K562 (cell line): ENCODE measurements around the gene FARP2. TPM values are rescaled to one million over a fixed set of nuclear protein-coding genes. Genes with fewer than 3 reads are reported as not detected.

Experiments used
- ATAC-seq: fragments of 200-7000 bp; cut with Tn5 transposase; 3 replicates; pipeline ENCODE4 v1.9.1; 2020; ENCODE audit warnings: moderate library complexity
- BruUV-seq: library from RNA; stranded (reverse); fragments of 400-500 nt; replicated peaks from 2 replicates; lab custom pipeline; 2021; lab: Mats Ljungman, UMichigan
- CTCF ChIA-PET: fragments of 300-600 bp; formaldehyde crosslinking; extraction: SDS; loops from one replicate; lab custom pipeline; 2021; ENCODE audit warnings: low intra/inter-chr PET ratio; lab: Yijun Ruan, JAX
- POLR2A ChIA-PET: fragments of 300-600, 350-650 bp; sonication (Branson Sonifier 250); formaldehyde crosslinking; extraction: SDS; loops from one replicate; lab custom pipeline; 2021; ENCODE audit warnings: antibody characterized with exemption, inconsistent platforms; lab: Yijun Ruan, JAX
- DNase-seq, 4 experiments: peaks; one replicate each; pipeline versions ENCODE4 v3.0.0 to v3.0.0-alpha.2; 2011 to 2018; ENCODE audit warnings: low spot score in 3 of 4, mixed read lengths in 3 of 4; ENCODE audit errors: extremely low read depth in 1 of 4
- FAIRE-seq: peaks from 2 replicates; lab custom pipeline; 2011; peaks lifted over from hg19 to GRCh38; lab: Jason Lieb, UNC
- H2AFZ ChIP-seq: 2 replicates; pipeline ENCODE4 v1.6.0; 2011; ENCODE audit warnings: low read depth, low read length, control low read depth, inconsistent platforms
- H3K27ac ChIP-seq: fragments of 200-600 bp; 3 replicates; pipeline ENCODE4 v1.8.0; 2011; ENCODE audit warnings: low read depth, mild to moderate bottlenecking, control low read depth, inconsistent platforms, low read length, moderate library complexity, mixed read lengths; ENCODE audit errors: extremely low read depth
- H3K27me3 ChIP-seq, 2 experiments: fragments of 300-600 bp in 1 of 2; 2 replicates in 1 of 2; 3 replicates in 1 of 2; pipeline versions ENCODE4 v1.6.0 to v1.8.0; 2011; ENCODE audit warnings: inconsistent platforms in 2 of 2, low read length in 2 of 2, mild to moderate bottlenecking in 1 of 2, mixed read lengths in 1 of 2, moderate library complexity in 1 of 2; ENCODE audit not compliant: control insufficient read depth in 2 of 2, insufficient read depth in 2 of 2
- H3K36me3 ChIP-seq: fragments of 300-600 bp; 3 replicates; pipeline ENCODE4 v1.8.0; 2011; ENCODE audit warnings: mild to moderate bottlenecking, low read length, inconsistent platforms; ENCODE audit not compliant: control insufficient read depth, insufficient read depth
- H3K4me1 ChIP-seq, 2 experiments: fragments of 200-600 bp in 1 of 2; replicated peaks in 1 of 2; 2 replicates in 1 of 2; 3 replicates in 1 of 2; pipeline versions ENCODE4 v1.5.1 to v1.8.0; 2011; ENCODE audit warnings: inconsistent platforms in 2 of 2, low read length in 2 of 2, mild to moderate bottlenecking in 1 of 2, mixed read lengths in 1 of 2, moderate library complexity in 1 of 2; ENCODE audit not compliant: control insufficient read depth in 2 of 2, insufficient read depth in 2 of 2
- H3K4me2 ChIP-seq: 2 replicates; pipeline ENCODE4 v1.6.1; 2011; ENCODE audit warnings: low read length, control low read depth, inconsistent platforms, mixed read lengths; ENCODE audit not compliant: insufficient read depth
- H3K4me3 ChIP-seq: fragments of 200-600 bp; sonication (generic), shearing (Covaris generic); 2 replicates; pipeline ENCODE4 v1.5.1; 2016; ENCODE audit warnings: control low read depth, inconsistent platforms
- H3K79me2 ChIP-seq: fragments of 200-600 bp; 3 replicates; pipeline ENCODE4 v1.8.0; 2011; ENCODE audit warnings: low read length, inconsistent platforms; ENCODE audit not compliant: control insufficient read depth, insufficient read depth
- H3K9ac ChIP-seq, 2 experiments: 2 replicates each; pipeline versions ENCODE4 v1.6.0 to v1.6.1; 2011; ENCODE audit warnings: low read depth in 2 of 2, low read length in 2 of 2, control low read depth in 1 of 2, inconsistent platforms in 1 of 2, mild to moderate bottlenecking in 1 of 2, mixed read lengths in 1 of 2; ENCODE audit not compliant: insufficient read depth in 1 of 2
- H3K9me1 ChIP-seq: one replicate; pipeline ENCODE4 v1.6.0; 2011; ENCODE audit warnings: inconsistent platforms, mild to moderate bottlenecking, low read length, moderate library complexity; ENCODE audit not compliant: control insufficient read depth, insufficient read depth
- H3K9me3 ChIP-seq: replicated peaks from 2 replicates; pipeline ENCODE4 v1.5.1; 2011; ENCODE audit warnings: low read depth, low read length, inconsistent platforms; ENCODE audit not compliant: control insufficient read depth, insufficient read depth
- H4K20me1 ChIP-seq: replicated peaks from 2 replicates; pipeline ENCODE4 v1.6.1; 2011; ENCODE audit warnings: low read length, inconsistent platforms, mixed read lengths; ENCODE audit not compliant: control insufficient read depth, insufficient read depth
- BRCA1 ChIP-seq, 2 experiments: fragments of 450-650 bp in 1 of 2; sonication (generic) in 1 of 2; formaldehyde crosslinking in 1 of 2; IDR thresholded peaks; 2 replicates each; pipeline versions ENCODE4 v1.5.0 to v1.6.1; 2017 to 2020; ENCODE audit warnings: mild to moderate bottlenecking in 1 of 2, missing genetic modification reagents in 1 of 2
- NEUROD1 ChIP-seq: fragments of 150-350 bp; IDR thresholded peaks from 2 replicates; pipeline ENCODE4 v1.6.1; 2014; ENCODE audit warnings: borderline replicate concordance, low read length, low read depth; ENCODE audit not compliant: partially characterized antibody
- PYGO2 ChIP-seq: fragments of 450-650 bp; IDR thresholded peaks from 2 replicates; pipeline ENCODE4 v1.6.1; 2016; ENCODE audit warnings: mild to moderate bottlenecking, missing genetic modification characterization, moderate library complexity, missing compliant biosample characterization
- RB1 ChIP-seq: fragments of 450-650 bp; IDR thresholded peaks from 2 replicates; pipeline ENCODE4 v1.6.1; 2017; ENCODE audit warnings: low read depth, mild to moderate bottlenecking
- SREBF1 ChIP-seq: fragments of 150-350 bp; IDR thresholded peaks from 2 replicates; pipeline ENCODE4 v1.6.1; 2014; ENCODE audit warnings: antibody characterized with exemption, low read depth, low read length, borderline replicate concordance
- ZNF175 ChIP-seq: fragments of 200-800 bp; sonication (Bioruptor generic); IDR thresholded peaks from 2 replicates; pipeline ENCODE4 v1.6.1; 2016; ENCODE audit warnings: low read depth, mild to moderate bottlenecking, missing genetic modification characterization, missing compliant biosample characterization
- ZNF253 ChIP-seq: fragments of 250-450 bp; sonication (Bioruptor Pico); conservative IDR thresholded peaks from 2 replicates; pipeline ENCODE4 v1.6.1; 2021; ENCODE audit warnings: mild to moderate bottlenecking
- ZNF583 ChIP-seq: fragments of 250-450 bp; sonication (Bioruptor Pico); IDR thresholded peaks from 2 replicates; pipeline ENCODE4 v1.4.0; 2020
- WGBS: fragments of 100-300 bp; shearing (Covaris generic); methylation state at CpG from one replicate; pipeline ENCODE4 v1.1.6; 2016; ENCODE audit warnings: low coverage, mixed read lengths; ENCODE audit not compliant: insufficient coverage; ENCODE audit errors: missing lambda C conversion rate; 5-methylcytosine and 5-hydroxymethylcytosine counted together
- in situ Hi-C: fragments of 300-500 bp; cut with MboI; formaldehyde crosslinking; loops from 4 replicates; pipeline ENCODE4 v1.15.0; 2018; ENCODE audit warnings: inconsistent platforms, mixed read lengths
- intact Hi-C: fragments of 100-400 bp; cut with micrococcal nuclease; formaldehyde crosslinking; loops from 2 replicates; pipeline ENCODE4 v1.14.2; 2022
- polyA plus RNA-seq, 8 experiments: library from polyadenylated mRNA; depleted of rRNA in 4 of 8; stranded (reverse) in 5 of 8; unstranded in 3 of 8; fragments of >200 nt; fragmentation: Nextera tagmentation in 2 of 8; fragmentation: Illumina TruSeq in 1 of 8; extraction: Ambion mirVana in 2 of 8; extraction: Trizol in 1 of 8; gene quantifications; 2 replicates each; pipeline versions ENCODE4 v1.2.1 to v1.2.3, GENCODE V29; 2011 to 2014; ENCODE audit warnings: inconsistent platforms in 1 of 8, missing spikeins in 1 of 8
- total RNA-seq, 7 experiments: library from RNA; depleted of rRNA in 6 of 7; stranded (reverse); fragments of >200 nt in 6 of 7; fragmentation: Illumina TruSeq in 2 of 7; extraction: Trizol in 2 of 7; gene quantifications; 2 replicates each; pipeline versions ENCODE4 v1.2.1 to v1.2.3, GENCODE V29; 2011 to 2021; ENCODE audit warnings: low replicate concordance in 1 of 7

Gene FARP2
- total and polyA plus RNA-seq, 9 of the 15 experiments (the other 6 are each of a cell fraction or from before 2014, with no cell fraction given): 4.1 to 38.1 (median 21.1) TPM

- 61% methylated on average over 10 of the region's 11 CpGs for WGBS
- Histone ChIP-seq H3K9ac (no peak overlapping the region; a peak in 1 of 4 replicates), H3K36me3 (no peaks in the 10 kb centered on the region), H3K4me2 (no peak overlapping the region), H3K27me3 (no peaks in the 10 kb centered on the region), H3K79me2 (no peaks in the 10 kb centered on the region), H2AFZ (peak overlapping the region; percentile 44; the same call in 1 of the 2 replicates), H3K4me1 (no peaks in the 10 kb centered on the region), H3K27ac (no peak overlapping the region), H3K9me1 (no peaks in the 10 kb centered on the region), H3K4me3 (no peak overlapping the region), H3K9me3 (no peaks in the 10 kb centered on the region; the same call in 1 of the 2 replicates), H4K20me1 (no peaks in the 10 kb centered on the region)
- intact Hi-C loops: no loop called here
- ATAC-seq (no peak), DNase-seq (no peak), FAIRE-seq (no peak)
- in situ Hi-C loops: no loop called here
- CTCF ChIA-PET: no interaction called here
- no TSS peak for BruUV-seq
- POLR2A ChIA-PET: interaction anchor here (0.7 to 0.9 kb wide), 2 partner anchors 8 to 10 kb away, joined by 3 read pairs; no protein-coding TSS in a partner anchor
- TF ChIP-seq ZNF583 (no peak), PYGO2 (tag) (no peak), NEUROD1 (no peak), RB1 (no peak), SREBF1 (no peak), BRCA1 (IDR thresholded peaks at IDR 0.05) (no peak), BRCA1 (CRISPR knock-in tag; IDR thresholded peaks at IDR 0.05) (no peak), ZNF175 (CRISPR knock-in tag) (no peak), ZNF253 (CRISPR knock-in tag) (no peak)
Observed at GRCh38 chr2:241519669-241520068, 163.6 kb downstream of the FARP2 start.
